HG03159 (cell line): ENCODE results near the gene EVC.

ENCODE experiments used
- ATAC-seq: cut with Tn5 transposase; IDR thresholded peaks from one replicate; pipeline ENCODE4 v1.9.1; 2021; ENCODE audit warnings: mild to moderate bottlenecking, moderate library complexity; ENCODE audit not compliant: unreplicated experiment

EVC gene

GRCh38 chr4:5730436-5730835 is 19.4 kb downstream of the EVC start:
- no peak for ATAC-seq

- no peak for ATAC-seq
These were observed 20.3 kb downstream of the EVC start for GRCh38 chr4:5730993-5731990.

- ATAC-seq: no peak
These were observed 21.2 kb downstream of the EVC start for GRCh38 chr4:5732158-5732557.

- no peak for ATAC-seq
These were observed 23.9 kb downstream of the EVC start for GRCh38 chr4:5734853-5735252.

GRCh38 chr4:5735463-5735862 is 24.5 kb downstream of the EVC start:
- ATAC-seq: no peak

GRCh38 chr4:5738061-5738460 is 27.1 kb downstream of the EVC start:
- ATAC-seq: no peak

GRCh38 chr4:5742388-5742787 is 31.4 kb downstream of the EVC start:
- ATAC-seq: no peak

GRCh38 chr4:5742968-5743367 is 32.0 kb downstream of the EVC start:
- no peak for ATAC-seq

GRCh38 chr4:5746250-5746649 is 35.2 kb downstream of the EVC start:
- no peak for ATAC-seq

GRCh38 chr4:5746829-5747737 is 36.1 kb downstream of the EVC start:
- no peak for ATAC-seq

- no peak for ATAC-seq
These were observed 36.9 kb downstream of the EVC start for GRCh38 chr4:5747738-5748375.

GRCh38 chr4:5749568-5749967 is 38.6 kb downstream of the EVC start:
- ATAC-seq: no peak

GRCh38 chr4:5750052-5750945 is 39.3 kb downstream of the EVC start:
- ATAC-seq: no peak

GRCh38 chr4:5750946-5751665 is 40.1 kb downstream of the EVC start:
- no peak for ATAC-seq

- ATAC-seq: no peak
These were observed 40.8 kb downstream of the EVC start for GRCh38 chr4:5751666-5752375.

- no peak for ATAC-seq
These were observed 41.6 kb downstream of the EVC start for GRCh38 chr4:5752376-5753184.

GRCh38 chr4:5753366-5753765 is 42.4 kb downstream of the EVC start:
- no peak for ATAC-seq
